Fibroblast of pulmonary artery (primary cell): ENCODE data around the gene KLC3.

Experiments used
- DNase-seq: peaks from one replicate; pipeline ENCODE4 v3.0.0-alpha.2; 2010; ENCODE audit warnings: low read depth
- H3K4me3 ChIP-seq: replicated peaks from 2 replicates; pipeline ENCODE4 v1.5.1; 2011; ENCODE audit warnings: low read depth, mild to moderate bottlenecking, control low read depth, low read length, moderate library complexity
- TF ChIP-seq, protein P1 (sequence below): IDR thresholded peaks from 2 replicates; pipeline ENCODE4 v1.5.1; 2011; ENCODE audit warnings: mild to moderate bottlenecking, control low read depth, low read length, inconsistent platforms; ENCODE audit errors: missing control alignments

Gene KLC3

DNA sequence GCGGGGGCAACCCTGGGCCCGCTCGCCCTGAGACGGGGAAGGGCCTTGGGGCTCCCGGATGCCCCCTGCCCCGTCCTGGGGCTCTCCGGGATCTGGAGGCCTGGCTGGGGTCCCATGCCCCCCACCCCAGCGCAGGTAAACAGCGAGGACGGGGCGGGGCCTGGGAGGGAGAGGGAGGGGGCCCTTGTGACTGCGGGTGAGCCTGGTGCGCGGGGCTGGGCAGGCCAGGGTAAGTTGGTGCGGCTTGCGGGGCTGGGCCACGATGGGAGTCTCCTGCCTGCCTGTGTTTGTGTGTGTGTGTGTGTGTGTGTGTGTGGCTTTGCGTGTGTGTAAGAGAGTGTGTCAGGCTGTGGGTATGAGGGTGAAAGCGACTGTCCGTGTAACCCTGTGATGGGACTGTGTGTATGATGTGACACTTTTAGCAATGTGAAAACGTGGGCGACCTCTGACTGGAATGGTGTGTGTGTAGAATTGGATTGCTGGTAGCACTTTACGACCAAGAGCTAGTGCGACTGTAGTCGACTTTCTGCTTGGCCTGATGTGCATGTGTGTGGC lies 426 bp downstream of the KLC3 start:
- no peak for DNase-seq
- H3K4me3 ChIP-seq, result no peak overlapping the region

DNA sequence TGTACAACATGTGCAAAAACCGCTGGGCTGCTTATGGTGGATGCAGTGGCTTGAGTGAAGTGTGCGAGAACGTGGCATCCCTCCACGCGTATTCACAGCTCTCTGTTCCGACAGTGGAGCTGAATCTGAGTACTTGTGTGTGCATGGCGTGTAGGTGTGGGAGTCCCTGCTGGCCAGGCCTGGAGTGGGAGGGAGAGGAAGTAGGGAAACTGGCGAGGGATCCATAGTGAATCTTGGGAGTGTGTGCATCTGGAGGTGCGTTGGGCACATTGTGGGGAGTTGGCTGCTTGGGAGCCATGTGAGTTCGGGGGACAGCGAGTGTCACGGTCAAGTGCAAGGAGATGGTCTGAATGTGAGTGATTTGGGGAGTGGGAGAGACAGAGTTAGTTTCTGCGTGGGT lies 2.4 kb downstream of the KLC3 start:
- DNase-seq, result no peak
- H3K4me3 ChIP-seq, result no peak overlapping the region
- TF ChIP-seq, protein P1, sequence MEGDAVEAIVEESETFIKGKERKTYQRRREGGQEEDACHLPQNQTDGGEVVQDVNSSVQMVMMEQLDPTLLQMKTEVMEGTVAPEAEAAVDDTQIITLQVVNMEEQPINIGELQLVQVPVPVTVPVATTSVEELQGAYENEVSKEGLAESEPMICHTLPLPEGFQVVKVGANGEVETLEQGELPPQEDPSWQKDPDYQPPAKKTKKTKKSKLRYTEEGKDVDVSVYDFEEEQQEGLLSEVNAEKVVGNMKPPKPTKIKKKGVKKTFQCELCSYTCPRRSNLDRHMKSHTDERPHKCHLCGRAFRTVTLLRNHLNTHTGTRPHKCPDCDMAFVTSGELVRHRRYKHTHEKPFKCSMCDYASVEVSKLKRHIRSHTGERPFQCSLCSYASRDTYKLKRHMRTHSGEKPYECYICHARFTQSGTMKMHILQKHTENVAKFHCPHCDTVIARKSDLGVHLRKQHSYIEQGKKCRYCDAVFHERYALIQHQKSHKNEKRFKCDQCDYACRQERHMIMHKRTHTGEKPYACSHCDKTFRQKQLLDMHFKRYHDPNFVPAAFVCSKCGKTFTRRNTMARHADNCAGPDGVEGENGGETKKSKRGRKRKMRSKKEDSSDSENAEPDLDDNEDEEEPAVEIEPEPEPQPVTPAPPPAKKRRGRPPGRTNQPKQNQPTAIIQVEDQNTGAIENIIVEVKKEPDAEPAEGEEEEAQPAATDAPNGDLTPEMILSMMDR, result no peak

More for the DNA sequence above, 426 bp downstream of the KLC3 start:
- TF ChIP-seq, protein P1, result no peak

DNA sequence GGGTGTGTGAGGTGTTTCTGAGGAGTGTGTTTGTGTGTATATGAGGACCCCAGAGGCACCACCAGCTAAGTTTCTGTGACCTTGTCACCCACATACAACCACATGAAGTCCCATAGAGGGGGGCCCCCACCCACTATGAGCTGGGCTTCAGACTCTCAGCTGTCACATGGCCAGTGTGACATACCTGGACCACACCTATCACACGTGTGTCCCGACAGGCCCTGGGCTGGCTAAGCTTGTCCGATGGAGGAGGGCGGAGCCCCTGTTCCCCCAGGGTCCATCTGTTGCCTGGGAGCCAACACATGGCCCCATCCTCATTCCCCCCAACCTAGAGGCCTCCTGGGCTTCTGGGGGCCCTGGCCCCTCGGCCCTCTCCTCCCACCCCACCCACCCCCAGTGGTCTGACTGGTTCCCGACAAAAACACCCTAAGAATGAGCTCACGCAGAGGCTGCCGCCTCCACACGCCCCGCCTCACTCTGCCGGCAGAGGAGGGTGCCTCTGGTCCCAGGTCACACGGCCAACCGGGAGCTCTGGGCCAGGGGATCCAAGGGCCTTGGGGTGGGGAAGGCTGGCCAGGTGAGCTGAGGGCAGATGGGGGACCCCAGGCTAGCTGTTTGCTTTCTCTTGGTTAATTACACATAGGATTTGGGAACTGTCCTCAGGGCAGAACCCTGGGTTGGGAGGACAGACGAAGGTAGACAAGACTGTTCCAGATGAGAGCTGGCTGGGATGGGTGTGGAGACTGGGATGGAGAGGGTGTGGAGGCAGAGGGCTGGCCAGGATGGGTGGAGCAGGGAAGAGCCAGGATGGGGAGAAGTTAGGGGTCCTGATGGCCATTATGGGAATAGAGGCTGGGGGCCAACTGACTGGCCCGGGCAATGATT lies 4.3 kb downstream of the KLC3 start:
- TF ChIP-seq, protein P1, result no peak
- no peak overlapping the region for H3K4me3 ChIP-seq
- DNase-seq, result no peak

DNA sequence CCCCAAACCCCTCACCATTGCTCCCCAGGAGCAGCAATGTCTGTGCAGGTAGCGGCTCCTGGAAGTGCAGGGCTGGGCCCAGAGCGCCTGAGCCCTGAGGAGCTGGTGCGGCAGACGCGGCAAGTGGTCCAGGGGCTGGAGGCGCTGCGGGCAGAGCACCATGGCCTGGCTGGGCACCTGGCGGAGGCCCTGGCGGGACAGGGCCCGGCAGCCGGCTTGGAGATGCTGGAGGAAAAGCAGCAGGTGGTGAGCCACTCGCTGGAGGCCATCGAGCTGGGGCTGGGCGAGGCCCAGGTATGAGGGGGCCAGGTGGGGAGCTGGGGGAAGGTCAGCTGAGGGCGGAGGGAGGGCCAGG lies 4.9 kb downstream of the KLC3 start:
- TF ChIP-seq, protein P1, result no peak
- no peak for DNase-seq
- H3K4me3 ChIP-seq, result no peak overlapping the region

DNA sequence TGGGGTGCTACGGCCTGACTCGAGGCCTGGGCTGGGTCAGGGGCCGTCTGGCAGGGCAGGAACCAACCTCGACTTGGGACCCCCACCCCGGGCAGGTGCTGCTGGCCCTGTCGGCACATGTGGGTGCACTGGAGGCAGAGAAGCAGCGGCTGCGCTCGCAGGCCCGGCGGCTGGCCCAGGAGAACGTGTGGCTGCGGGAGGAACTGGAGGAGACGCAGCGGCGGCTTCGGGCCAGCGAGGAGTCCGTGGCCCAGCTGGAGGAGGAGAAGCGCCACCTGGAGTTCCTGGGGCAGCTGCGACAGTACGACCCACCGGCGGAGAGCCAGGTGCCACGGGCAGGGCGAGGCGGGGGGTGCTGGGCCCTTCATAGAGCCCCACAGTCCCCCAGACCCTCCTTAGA lies 5.9 kb downstream of the KLC3 start:
- H3K4me3 ChIP-seq, result no peak overlapping the region
- TF ChIP-seq, protein P1, result no peak
- DNase-seq, result no peak

DNA sequence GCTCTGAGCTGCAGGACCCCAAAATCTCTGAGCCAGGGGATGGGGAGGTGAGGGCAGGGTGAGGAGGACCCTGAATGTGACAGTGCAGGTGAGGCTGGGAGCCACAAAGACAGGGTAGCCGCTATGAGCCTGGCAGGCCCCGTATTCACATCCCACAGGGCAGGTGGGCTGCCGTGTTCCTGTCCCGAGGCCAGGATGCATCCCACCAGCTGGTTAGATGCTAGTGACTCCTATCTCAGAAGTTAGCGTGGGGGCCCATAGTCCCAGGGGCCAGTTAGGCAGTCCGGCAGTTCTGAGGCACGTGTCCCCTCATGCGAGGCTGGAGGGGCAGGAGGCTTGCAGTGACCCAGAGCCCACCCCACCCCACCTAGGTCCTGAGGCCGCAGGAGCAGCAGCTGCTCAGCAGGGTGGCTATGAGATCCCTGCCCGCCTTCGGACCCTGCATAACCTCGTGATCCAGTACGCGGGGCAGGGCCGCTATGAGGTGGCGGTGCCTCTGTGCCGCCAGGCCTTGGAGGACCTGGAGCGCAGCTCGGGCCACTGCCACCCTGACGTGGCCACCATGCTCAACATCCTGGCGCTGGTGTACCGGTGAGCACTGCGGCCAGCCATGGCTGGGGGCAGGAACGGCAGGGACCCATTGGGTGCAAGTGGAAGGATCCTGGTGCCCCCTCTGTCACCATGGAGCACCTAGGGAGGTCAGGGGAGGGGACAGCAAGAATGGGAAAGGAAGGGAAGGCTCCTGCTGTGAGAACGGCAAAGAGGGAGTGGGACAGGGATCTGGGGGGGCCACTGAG lies 7.2 kb downstream of the KLC3 start:
- no peak for DNase-seq
- no peak overlapping the region for H3K4me3 ChIP-seq
- TF ChIP-seq, protein P1, result no peak
